Endometrial microvascular endothelial cells (primary cell): ENCODE measurements around the gene EHD1. TPM values are rescaled to one million over a fixed set of nuclear protein-coding genes. Genes with fewer than 3 reads are reported as not detected.

ENCODE experiments used
- in situ Hi-C: cut with HindIII; loops from 2 replicates; pipeline ENCODE4 v1.10.0; 2017; ENCODE audit warnings: low sequenced_read_pairs, low pct_unique_long_range_greater_than_20kb; ENCODE audit errors: inconsistent ontology term
- total RNA-seq: library from RNA; depleted of rRNA; stranded (reverse); fragments of >200 nt; gene quantifications from one replicate; pipeline ENCODE4 v1.2.3, GENCODE V29; 2015; ENCODE audit errors: inconsistent ontology term

The EHD1 gene
- 202 TPM for total RNA-seq

- in situ Hi-C loops = no loop called here
Observed at GRCh38 chr11:64878494-64879243, at the start of gene EHD1. EHD1 (minus strand) TSS chr11:64878621; CDS start chr11:64878464, 157 bp downstream.

GRCh38 chr11:64926689-64927088 lies 48.3 kb upstream of the EHD1 start:
- in situ Hi-C loops = no loop called here

GRCh38 chr11:64925536-64926436 lies 47.4 kb upstream of the EHD1 start:
- in situ Hi-C loops = no loop called here

GRCh38 chr11:64924910-64925284 lies 46.5 kb upstream of the EHD1 start:
- in situ Hi-C loops = no loop called here

- in situ Hi-C loops = no loop called here
Observed at GRCh38 chr11:64923944-64924909, 45.8 kb upstream of the EHD1 start, which contains the start of gene PPP2R5B. PPP2R5B (plus strand) TSS chr11:64924689; CDS start chr11:64925735, 1,046 bp downstream.

- in situ Hi-C loops = no loop called here
Observed at GRCh38 chr11:64923151-64923661, 44.8 kb upstream of the EHD1 start.

- in situ Hi-C loops = no loop called here
Observed at GRCh38 chr11:64921384-64921783, 43.0 kb upstream of the EHD1 start.

GRCh38 chr11:64920124-64920523 lies 41.7 kb upstream of the EHD1 start:
- in situ Hi-C loops = no loop called here

- in situ Hi-C loops = no loop called here
Observed at GRCh38 chr11:64919627-64920026, 41.2 kb upstream of the EHD1 start.

GRCh38 chr11:64918017-64918416 lies 39.6 kb upstream of the EHD1 start:
- in situ Hi-C loops = no loop called here

- in situ Hi-C loops = no loop called here
Observed at GRCh38 chr11:64917663-64917995, 39.2 kb upstream of the EHD1 start.

- in situ Hi-C loops = no loop called here
Observed at GRCh38 chr11:64916775-64917662, 38.6 kb upstream of the EHD1 start, which contains the start of gene ATG2A. ATG2A (minus strand) TSS chr11:64917209; CDS start chr11:64917135, 74 bp downstream.

- in situ Hi-C loops = no loop called here
Observed at GRCh38 chr11:64916040-64916774, 37.8 kb upstream of the EHD1 start.

- in situ Hi-C loops = no loop called here
Observed at GRCh38 chr11:64915376-64915887, 37.0 kb upstream of the EHD1 start.

GRCh38 chr11:64914123-64914522 lies 35.7 kb upstream of the EHD1 start:
- in situ Hi-C loops = no loop called here

- in situ Hi-C loops = no loop called here
Observed at GRCh38 chr11:64913171-64913727, 34.8 kb upstream of the EHD1 start.

GRCh38 chr11:64911689-64912088 lies 33.3 kb upstream of the EHD1 start:
- in situ Hi-C loops = no loop called here
